GM23338 (cell line): ENCODE measurements around the gene CCBE1. TPM values are rescaled to one million over a fixed set of nuclear protein-coding genes. Genes with fewer than 3 reads are reported as not detected.

Experiments used
- ATAC-seq: fragments of 200-7000 bp; cut with Tn5 transposase; 3 replicates; pipeline ENCODE4 v1.9.1; 2020
- DNase-seq: peaks from one replicate; pipeline ENCODE4 v3.0.0-alpha.2; 2015; ENCODE audit warnings: low spot score
- H2AFZ ChIP-seq: fragments of 200-600 bp; sonication (generic); 2 replicates; pipeline ENCODE4 v1.8.0; 2016; ENCODE audit warnings: antibody characterized with exemption, mild to moderate bottlenecking, moderate library complexity
- H3F3A ChIP-seq: fragments of 200-600 bp; sonication (generic); replicated peaks from 2 replicates; pipeline ENCODE4 v1.8.0; 2017; ENCODE audit warnings: antibody characterized with exemption, mixed run types, low read depth
- H3K27ac ChIP-seq: fragments of 200-600 bp; sonication (generic); 2 replicates; pipeline ENCODE4 v1.6.1; 2016; ENCODE audit warnings: low read depth
- H3K27me3 ChIP-seq: fragments of 200-600 bp; sonication (generic); 2 replicates; pipeline ENCODE4 v1.8.0; 2016; ENCODE audit warnings: mild to moderate bottlenecking, mixed run types, moderate library complexity; ENCODE audit not compliant: insufficient read depth
- H3K36me3 ChIP-seq: fragments of 200-600 bp; sonication (generic); 2 replicates; pipeline ENCODE4 v1.8.0; 2016; ENCODE audit warnings: mild to moderate bottlenecking; ENCODE audit not compliant: insufficient read depth
- H3K4me1 ChIP-seq: fragments of 200-600 bp; sonication (generic); 2 replicates; pipeline ENCODE4 v1.8.0; 2016; ENCODE audit warnings: mild to moderate bottlenecking, moderate library complexity; ENCODE audit not compliant: insufficient read depth
- H3K4me2 ChIP-seq: fragments of 200-600 bp; sonication (generic); 2 replicates; pipeline ENCODE4 v1.7.1; 2017; ENCODE audit warnings: mixed run types
- H3K4me3 ChIP-seq: fragments of 200-600 bp; sonication (generic); 2 replicates; pipeline ENCODE4 v1.6.1; 2016; ENCODE audit warnings: mixed run types
- H3K79me2 ChIP-seq: fragments of 200-600 bp; sonication (generic); replicated peaks from 2 replicates; pipeline ENCODE4 v1.8.0; 2017; ENCODE audit warnings: mild to moderate bottlenecking; ENCODE audit not compliant: insufficient read depth
- H3K9me2 ChIP-seq: fragments of 200-600 bp; sonication (generic); 2 replicates; pipeline ENCODE4 v1.8.0; 2017; ENCODE audit not compliant: insufficient read depth
- H4K20me1 ChIP-seq: fragments of 200-600 bp; sonication (generic); replicated peaks from 2 replicates; pipeline ENCODE4 v1.8.0; 2017; ENCODE audit warnings: mild to moderate bottlenecking; ENCODE audit not compliant: insufficient read depth
- H3K27ac Mint-ChIP-seq: 2 replicates; pipeline ENCODE4 v1.8.0; 2020; ENCODE audit warnings: inconsistent platforms, mild to moderate bottlenecking, moderate library complexity, mixed read lengths
- H3K27me3 Mint-ChIP-seq: 3 replicates; pipeline ENCODE4 v1.8.0; 2022; ENCODE audit warnings: low read depth, mild to moderate bottlenecking, moderate library complexity, mixed read lengths, inconsistent platforms; ENCODE audit not compliant: insufficient read depth, poor library complexity
- H3K36me3 Mint-ChIP-seq: 3 replicates; pipeline ENCODE4 v1.8.0; 2021; ENCODE audit warnings: low read depth, mild to moderate bottlenecking, inconsistent platforms, moderate library complexity, mixed read lengths
- H3K4me1 Mint-ChIP-seq: 3 replicates; pipeline ENCODE4 v1.8.0; 2020; ENCODE audit warnings: mild to moderate bottlenecking, inconsistent platforms, mixed read lengths
- H3K4me3 Mint-ChIP-seq: 3 replicates; pipeline ENCODE4 v1.8.0; 2021; ENCODE audit warnings: moderate library complexity, mild to moderate bottlenecking, inconsistent platforms, mixed read lengths
- H3K9me3 Mint-ChIP-seq: 3 replicates; pipeline ENCODE4 v1.8.0; 2020; ENCODE audit warnings: moderate library complexity, mild to moderate bottlenecking, inconsistent platforms, mixed read lengths
- CREB1 ChIP-seq: fragments of 250-450 bp; sonication (Bioruptor Pico); IDR thresholded peaks from 2 replicates; pipeline ENCODE4 v1.5.0; 2020; ENCODE audit warnings: low read depth, mild to moderate bottlenecking, moderate library complexity
- CTCF ChIP-seq, 2 experiments: fragments of 200-600 bp in 1 of 2; sonication (generic) in 1 of 2; conservative IDR thresholded peaks; 2 replicates each; pipeline versions ENCODE4 v1.5.1 to v1.6.1; 2016 to 2017; ENCODE audit warnings: antibody characterized with exemption in 2 of 2, low read depth in 2 of 2, mild to moderate bottlenecking in 2 of 2, moderate library complexity in 1 of 2
- EZH2 ChIP-seq: fragments of 200-600 bp; sonication (generic); IDR thresholded peaks from one replicate; pipeline ENCODE4 v1.8.0; 2017; ENCODE audit warnings: antibody characterized with exemption, mild to moderate bottlenecking, low read depth; ENCODE audit not compliant: unreplicated experiment
- EZH2phosphoT487 ChIP-seq: fragments of 200-600 bp; sonication (generic); IDR thresholded peaks from one replicate; pipeline ENCODE4 v1.8.1; 2018; ENCODE audit warnings: antibody characterized with exemption; ENCODE audit not compliant: unreplicated experiment
- JUNB ChIP-seq: IDR thresholded peaks from one replicate; pipeline ENCODE4 v1.6.1; 2016; ENCODE audit warnings: antibody characterized with exemption; ENCODE audit not compliant: unreplicated experiment
- NANOG ChIP-seq: IDR thresholded peaks from 2 replicates; pipeline ENCODE4 v1.6.1; 2016; ENCODE audit warnings: antibody characterized with exemption, borderline replicate concordance
- POLR2AphosphoS5 ChIP-seq: IDR thresholded peaks from 2 replicates; pipeline ENCODE4 v1.6.1; 2016; ENCODE audit warnings: antibody characterized with exemption, low read depth
- REST ChIP-seq: IDR thresholded peaks from one replicate; pipeline ENCODE4 v1.6.1; 2018; ENCODE audit warnings: antibody characterized with exemption; ENCODE audit not compliant: unreplicated experiment
- STAT1 ChIP-seq: IDR thresholded peaks from one replicate; pipeline ENCODE4 v1.6.1; 2016; ENCODE audit warnings: antibody characterized with exemption; ENCODE audit not compliant: unreplicated experiment
- ZNF114 ChIP-seq: fragments of 250-450 bp; sonication (Bioruptor Pico); IDR thresholded peaks from 2 replicates; pipeline ENCODE4 v1.5.0; 2020; ENCODE audit warnings: mild to moderate bottlenecking, moderate library complexity
- ZNF331 ChIP-seq: fragments of 250-450 bp; sonication (Bioruptor Pico); IDR thresholded peaks from 2 replicates; pipeline ENCODE4 v1.5.0; 2020; ENCODE audit warnings: low read depth, mild to moderate bottlenecking, moderate library complexity
- ZNF462 ChIP-seq: fragments of 250-450 bp; sonication (Bioruptor Pico); IDR thresholded peaks from 2 replicates; pipeline ENCODE4 v1.5.0; 2020; ENCODE audit warnings: mild to moderate bottlenecking, moderate library complexity
- polyA plus RNA-seq: library from polyadenylated mRNA; unstranded; fragments of >200 nt; fragmentation: Nextera tagmentation; extraction: Ambion mirVana; gene quantifications from 2 replicates; pipeline ENCODE4 v1.2.1, GENCODE V29; 2016
- total RNA-seq: library from RNA; depleted of rRNA; stranded (reverse); fragments of >200 nt; shearing (Covaris generic); gene quantifications from 2 replicates; pipeline ENCODE4 v1.2.3, GENCODE V29; 2014

CCBE1 gene
- total and polyA plus RNA-seq, 2 experiments from 2014 or later = 2.1 to 2.6 TPM

GRCh38 chr18:59724103-59724502 is 26.9 kb upstream of the CCBE1 start:
- H3K4me3 ChIP-seq = no peak overlapping the region
- DNase-seq (no peak), ATAC-seq (no peak)
- no peak for TF ChIP-seq ZNF331 (CRISPR knock-in tag)
- TF ChIP-seq ZNF114 (CRISPR knock-in tag) = no peak
- no peak for TF ChIP-seq JUNB
- no peak for TF ChIP-seq NANOG
- TF ChIP-seq POLR2AphosphoS5 = no peak
- Mint-ChIP-seq H3K4me3 (no peak overlapping the region), H3K4me1 (no peaks in the 10 kb centered on the region), H3K36me3 (no peaks in the 10 kb centered on the region), H3K27me3 (peaks cover 5% of the 10 kb centered on the region), H3K9me3 (no peaks in the 10 kb centered on the region; the same call in 2 of the 3 replicates), H3K27ac (no peak overlapping the region)
- H4K20me1 ChIP-seq = no peaks in the 10 kb centered on the region
- H3K9me2 ChIP-seq = no peaks in the 10 kb centered on the region
- no peaks in the 10 kb centered on the region for H3K36me3 ChIP-seq
- no peak overlapping the region for H3K27ac ChIP-seq
- no peaks in the 10 kb centered on the region for H3K27me3 ChIP-seq
- H3F3A ChIP-seq = no peaks in the 10 kb centered on the region
- H2AFZ ChIP-seq = no peak overlapping the region
- no peaks in the 10 kb centered on the region for H3K79me2 ChIP-seq
- no peaks in the 10 kb centered on the region; the same call in 1 of the 2 replicates for H3K4me1 ChIP-seq
- no peak overlapping the region for H3K4me2 ChIP-seq

- Histone ChIP-seq H3K4me2 (no peak overlapping the region), H3K27me3 (no peaks in the 10 kb centered on the region), H3F3A (no peaks in the 10 kb centered on the region), H3K79me2 (no peaks in the 10 kb centered on the region), H3K36me3 (no peaks in the 10 kb centered on the region), H3K4me1 (no peaks in the 10 kb centered on the region; the same call in 1 of the 2 replicates), H3K9me2 (no peaks in the 10 kb centered on the region), H3K4me3 (no peak overlapping the region), H2AFZ (no peak overlapping the region), H4K20me1 (no peaks in the 10 kb centered on the region), H3K27ac (no peak overlapping the region)
- ATAC-seq (no peak), DNase-seq (no peak)
- Mint-ChIP-seq H3K4me3 (no peak overlapping the region), H3K27ac (no peak overlapping the region), H3K4me1 (peaks cover 4% of the 10 kb centered on the region; the same call in 2 of the 3 replicates), H3K36me3 (no peaks in the 10 kb centered on the region), H3K27me3 (peaks cover 5% of the 10 kb centered on the region), H3K9me3 (no peaks in the 10 kb centered on the region; the same call in 2 of the 3 replicates)
- TF ChIP-seq REST = no peak
- TF ChIP-seq ZNF462 (CRISPR knock-in tag) = no peak
- TF ChIP-seq STAT1 = no peak
- TF ChIP-seq ZNF331 (CRISPR knock-in tag) = no peak
- TF ChIP-seq CTCF (conservative IDR thresholded peaks at IDR 0.05; ENCODE audit: low read depth in 2 of 2) = no peak
- no peak for TF ChIP-seq EZH2
- TF ChIP-seq CREB1 (CRISPR knock-in tag) = no peak
- no peak for TF ChIP-seq EZH2phosphoT487
These were observed 24.7 kb upstream of the CCBE1 start for GRCh38 chr18:59721931-59722330.
